Measurements from ENCODE around the gene ONECUT3. TPM values are rescaled to one million over a fixed set of nuclear protein-coding genes. Genes with fewer than 3 reads are reported as not detected.

Gene ONECUT3
- total and polyA plus RNA-seq, 2 of the 4 experiments (the other 2 are of a cell fraction): not detected

GRCh38 chr19:1763648-1764639 is 10.6 kb downstream of the ONECUT3 start:
- no peak overlapping the region for H3K4me2 ChIP-seq (ENCODE audit: low read depth, low read length)
- ATAC-seq (ENCODE audit: low read depth): no peak
- H2AFZ ChIP-seq (replicated peaks; ENCODE audit: low read length, poor library complexity): no peak overlapping the region
- H3K9me3 ChIP-seq (ENCODE audit: control insufficient read depth, insufficient read depth, low read length): no peaks in the 10 kb centered on the region
- no peak overlapping the region for H3K4ac ChIP-seq (ENCODE audit: low read depth, low read length)
- H2BK15ac ChIP-seq (ENCODE audit: low read depth, low read length): no peak overlapping the region
- H3K4me1 ChIP-seq (ENCODE audit: control insufficient read depth, insufficient read depth, low read length): no peaks in the 10 kb centered on the region
- peaks cover 90% of the 10 kb centered on the region for H3K27me3 ChIP-seq (ENCODE audit: control insufficient read depth, insufficient read depth, low read length)
- H2BK5ac ChIP-seq (ENCODE audit: low read depth, low read length, poor library complexity, severe bottlenecking): no peak overlapping the region
- CTCF ChIA-PET: no interaction called here
- H3K79me1 ChIP-seq (ENCODE audit: low read depth in 1 of 2, low read length in 2 of 2): no peaks in the 10 kb centered on the region
- no peak overlapping the region for H3K56ac ChIP-seq (ENCODE audit: extremely low read depth, insufficient read depth, low read length)
- H4K5ac ChIP-seq (ENCODE audit: low read depth, low read length): no peak overlapping the region
- DNase-seq: no peak
- H3K9ac ChIP-seq (ENCODE audit: low read depth, low read length): no peak overlapping the region
- WGBS, 2 experiments (ENCODE audit: extremely low coverage in 2 of 2, insufficient read length in 1 of 2): 0% methylated on average over 2 of the region's 39 CpGs; no CpG with 5 or more reads in 1 of the 2 experiments
- no peak overlapping the region for H2BK20ac ChIP-seq (ENCODE audit: low read depth, low read length)
- no peak overlapping the region for H2AK5ac ChIP-seq (ENCODE audit: low read depth, low read length)
- no TSS peak for BruUV-seq (replicated peaks)
- no peak overlapping the region for H2BK120ac ChIP-seq (ENCODE audit: low read depth, low read length)
- intact Hi-C loops (cut with micrococcal nuclease) (no loop called here), dilution Hi-C loops (cut with HindIII; ENCODE audit: low sequenced_read_pairs, unreplicated experiment) (no loop called here), in situ Hi-C loops (cut with MboI; ENCODE audit: low sequenced_read_pairs) (no loop called here)
- H3K4me3 ChIP-seq (ENCODE audit: insufficient read depth, low read depth, low read length): no peak overlapping the region
- H2AK9ac ChIP-seq (replicated peaks; ENCODE audit: low read depth, low read length, poor library complexity): no peak overlapping the region
- no peak overlapping the region for H4K8ac ChIP-seq (ENCODE audit: low read depth in 2 of 2, low read length in 2 of 2)
- H4K20me1 ChIP-seq (ENCODE audit: insufficient read depth, low read length): no peaks in the 10 kb centered on the region
- H3K27ac ChIP-seq (ENCODE audit: insufficient read depth, low read length): no peak overlapping the region
- no peak overlapping the region for H4K91ac ChIP-seq (ENCODE audit: insufficient read depth, low read depth, low read length)
- no peak overlapping the region for H3K23ac ChIP-seq (ENCODE audit: low read depth, low read length)
- H3K14ac ChIP-seq (replicated peaks; ENCODE audit: low read depth, low read length): no peak overlapping the region
- H3K9me1 ChIP-seq (ENCODE audit: insufficient read depth, low read length): no peaks in the 10 kb centered on the region
- POLR2A ChIA-PET (ENCODE audit: unreplicated experiment): no interaction called here
- no peak overlapping the region for H3K18ac ChIP-seq (ENCODE audit: low read depth, low read length)
- no peaks in the 10 kb centered on the region for H3K36me3 ChIP-seq (ENCODE audit: control insufficient read depth, insufficient read depth, low read length)
- TF ChIP-seq MAZ (IDR thresholded peaks at IDR 0.05; ENCODE audit: borderline replicate concordance, low read depth, low read length) (no peak), RFX5 (IDR thresholded peaks at IDR 0.05; ENCODE audit: low read depth, low read length) (no peak), USF2 (IDR thresholded peaks at IDR 0.05; ENCODE audit: low read depth, low read length) (no peak), MAFK (IDR thresholded peaks at IDR 0.05; ENCODE audit: low read depth, low read length) (no peak), RAD21 (IDR thresholded peaks at IDR 0.05; ENCODE audit: low read length) (no peak), CEBPB (IDR thresholded peaks at IDR 0.05; ENCODE audit: low read depth, low read length) (no peak), NFE2L2 (IDR thresholded peaks at IDR 0.05; ENCODE audit: low read depth, low read length) (no peak), CHD1 (IDR thresholded peaks at IDR 0.05; ENCODE audit: low read depth, low read length) (no peak), POLR2A (IDR thresholded peaks at IDR 0.05; ENCODE audit: low read depth, low read length) (no peak), RCOR1 (IDR thresholded peaks at IDR 0.05; ENCODE audit: insufficient replicate concordance, low read length) (no peak), MXI1 (IDR thresholded peaks at IDR 0.05; ENCODE audit: borderline replicate concordance, low read depth, low read length) (no peak), CTCF (conservative IDR thresholded peaks at IDR 0.05; ENCODE audit: low read depth, low read length) (no peak), SMC3 (IDR thresholded peaks at IDR 0.05; ENCODE audit: low read depth, low read length) (no peak), BHLHE40 (IDR thresholded peaks at IDR 0.05; ENCODE audit: low read depth, low read length) (no peak), FOS (IDR thresholded peaks at IDR 0.05; ENCODE audit: low read depth, low read length) (no peak)
